A549 (cell line): Measurements from ENCODE around the gene KIAA0930. TPM values are rescaled to one million over a fixed set of nuclear protein-coding genes. Genes with fewer than 3 reads are reported as not detected.
"Not testable (repeated sequence)": the region's sequence is repeated elsewhere in the genome, so short reads cannot be mapped to it uniquely, and the experiment has no call there.

Experiments used
- ATAC-seq, 2 experiments: fragments of 200-7000 bp in 1 of 2; fragments of >200 bp in 1 of 2; cut with Nextera tagmentation in 1 of 2; cut with Tn5 transposase in 1 of 2; 3 replicates each; pipeline versions ENCODE4 v1.8.0 to v1.9.1; 2018 to 2020; ENCODE audit warnings: mild to moderate bottlenecking in 1 of 2, moderate library complexity in 1 of 2
- CTCF ChIA-PET: fragments of 300-600 bp; sonication (Branson Sonifier 250); formaldehyde crosslinking; extraction: SDS; loops from one replicate; lab custom pipeline; 2021; ENCODE audit warnings: antibody characterized with exemption, inconsistent platforms; lab: Yijun Ruan, JAX
- POLR2A ChIA-PET: fragments of 350-600 bp; formaldehyde crosslinking; extraction: SDS; loops from one replicate; lab custom pipeline; 2021; ENCODE audit warnings: antibody characterized with exemption, inconsistent platforms; lab: Yijun Ruan, JAX
- DNase-seq, 2 experiments: peaks; one replicate each; pipeline versions ENCODE4 v3.0.0 to v3.0.0-alpha.2; 2011 to 2016; ENCODE audit warnings: low read depth in 1 of 2, low spot score in 1 of 2
- FAIRE-seq: peaks from 2 replicates; lab custom pipeline; 2011; peaks lifted over from hg19 to GRCh38; lab: Jason Lieb, UNC
- H3K27ac ChIP-seq, 2 experiments: fragments of >200 bp; sonication (Bioruptor Twin); formaldehyde crosslinking; 3 replicates each; pipeline ENCODE4 v1.5.1; 2016 to 2017
- H3K4me1 ChIP-seq: fragments of >200 bp; sonication (Bioruptor Twin); formaldehyde crosslinking; 3 replicates; pipeline ENCODE4 v1.6.1; 2016
- H3K4me2 ChIP-seq: fragments of >200 bp; sonication (Bioruptor Twin); formaldehyde crosslinking; 3 replicates; pipeline ENCODE4 v1.6.1; 2016
- H3K4me3 ChIP-seq: fragments of >200 bp; sonication (Bioruptor Twin); formaldehyde crosslinking; 3 replicates; pipeline ENCODE4 v1.5.1; 2016
- H3K9me3 ChIP-seq: fragments of >200 bp; sonication (Bioruptor Twin); formaldehyde crosslinking; 3 replicates; pipeline ENCODE4 v1.6.1; 2016
- BHLHE40 ChIP-seq: IDR thresholded peaks from 2 replicates; pipeline ENCODE4 v1.6.1; 2012; ENCODE audit warnings: low read depth, low read length, inconsistent platforms
- FOSL2 ChIP-seq, 2 experiments: fragments of 450-650 bp in 1 of 2; fragments of >200 bp in 1 of 2; sonication (Bioruptor Twin) in 1 of 2; formaldehyde crosslinking; IDR thresholded peaks; 2 replicates each; pipeline versions ENCODE4 v1.5.0 to v1.6.1; 2016 to 2020; ENCODE audit warnings: mild to moderate bottlenecking in 1 of 2, moderate library complexity in 1 of 2
- HOXB5 ChIP-seq: fragments of 250-450 bp; sonication (Bioruptor Pico); IDR thresholded peaks from 2 replicates; pipeline ENCODE4 v1.5.0; 2020; ENCODE audit warnings: mild to moderate bottlenecking, moderate library complexity
- JUN ChIP-seq, 2 experiments: fragments of >200 bp; sonication (Bioruptor Twin); formaldehyde crosslinking; IDR thresholded peaks; 2 replicates in 1 of 2; 3 replicates in 1 of 2; pipeline ENCODE4 v1.6.1; 2016 to 2017
- JUNB ChIP-seq: fragments of >200 bp; sonication (Bioruptor Twin); formaldehyde crosslinking; IDR thresholded peaks from 2 replicates; pipeline ENCODE4 v1.6.1; 2016
- MAFK ChIP-seq: fragments of 450-650 bp; IDR thresholded peaks from 2 replicates; pipeline ENCODE4 v1.6.1; 2014; ENCODE audit not compliant: partially characterized antibody
- MAZ ChIP-seq: fragments of 150-350 bp; IDR thresholded peaks from 2 replicates; pipeline ENCODE4 v1.6.1; 2014; ENCODE audit warnings: antibody characterized with exemption, low read depth, low read length, borderline replicate concordance
- PHF8 ChIP-seq: fragments of 200-600 bp; sonication (generic); IDR thresholded peaks from 2 replicates; pipeline ENCODE4 v1.6.1; 2016; ENCODE audit warnings: low read depth, mild to moderate bottlenecking, antibody characterized with exemption, moderate library complexity, borderline replicate concordance
- POLR2AphosphoS2 ChIP-seq: conservative IDR thresholded peaks from 2 replicates; pipeline ENCODE4 v1.6.1; 2012; ENCODE audit warnings: low read length, improper control_type of control experiment, inconsistent platforms
- RCOR1 ChIP-seq: fragments of 150-350 bp; IDR thresholded peaks from 2 replicates; pipeline ENCODE4 v1.6.1; 2014; ENCODE audit warnings: antibody characterized with exemption, low read length, low read depth
- RFX5 ChIP-seq: fragments of 450-650 bp; IDR thresholded peaks from 2 replicates; pipeline ENCODE4 v1.7.1; 2014; ENCODE audit warnings: antibody characterized with exemption, mild to moderate bottlenecking, moderate library complexity
- SREBF2 ChIP-seq: fragments of 450-650 bp; IDR thresholded peaks from 2 replicates; pipeline ENCODE4 v1.6.1; 2014; ENCODE audit warnings: mild to moderate bottlenecking, moderate library complexity
- TFCP2L1 ChIP-seq: fragments of 250-450 bp; sonication (Bioruptor Pico); IDR thresholded peaks from 2 replicates; pipeline ENCODE4 v1.5.0; 2021; ENCODE audit warnings: mild to moderate bottlenecking
- TP53 ChIP-seq: fragments of 250-450 bp; sonication (Bioruptor Pico); IDR thresholded peaks from 2 replicates; pipeline ENCODE4 v1.5.0; 2021; ENCODE audit warnings: mild to moderate bottlenecking, moderate library complexity
- ZFP36 ChIP-seq: fragments of 450-650 bp; IDR thresholded peaks from 2 replicates; pipeline ENCODE4 v1.6.1; 2014; ENCODE audit warnings: borderline replicate concordance; ENCODE audit not compliant: partially characterized antibody
- WGBS: methylation state at CpG from one replicate; pipeline ENCODE4 v1.1.6; 2017; ENCODE audit errors: missing lambda C conversion rate; 5-methylcytosine and 5-hydroxymethylcytosine counted together
- polyA plus RNA-seq, 4 experiments: library from polyadenylated mRNA; depleted of rRNA in 3 of 4; stranded (reverse); fragments of >200 nt; fragmentation: RNase III in 1 of 4; extraction: RNeasy Plus Mini Kit Qiagen cat#74134 plus additional on column Dnase treatment in 1 of 4; gene quantifications; 2 replicates in 3 of 4; 3 replicates in 1 of 4; pipeline ENCODE4 v1.2.3, GENCODE V29; 2011 to 2017
- TF ChIP-seq, protein P1 (sequence below): IDR thresholded peaks from 2 replicates; pipeline ENCODE4 v1.6.1; 2012
- TF ChIP-seq, protein P2 (sequence below): fragments of 250-450 bp; sonication (Bioruptor Pico); IDR thresholded peaks from 2 replicates; pipeline ENCODE4 v1.5.0; 2020; ENCODE audit warnings: low read depth, mild to moderate bottlenecking, moderate library complexity

Gene KIAA0930
- polyA plus RNA-seq, 2 of the 4 experiments (the other 2 are of a cell fraction), result 47.7 to 60.0 TPM

DNA sequence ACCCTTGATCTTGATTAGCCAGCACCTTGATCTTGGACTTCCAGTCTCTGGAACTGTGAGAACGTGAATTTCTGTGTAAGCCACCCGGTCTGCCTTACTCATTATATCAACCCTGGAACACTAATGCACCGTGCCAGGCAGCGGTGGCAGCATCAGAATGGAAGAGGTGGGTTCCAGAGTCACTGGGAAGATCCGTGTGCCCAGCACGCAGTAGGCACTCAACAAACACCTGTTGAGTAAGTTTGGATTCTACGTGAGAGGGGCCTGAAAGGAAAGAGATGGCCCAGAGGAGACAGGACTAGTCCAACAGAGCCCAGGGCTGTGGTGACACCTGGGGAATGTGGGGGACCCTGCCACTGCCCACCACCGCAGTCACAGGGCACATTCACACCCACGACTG, 37.4 kb upstream of the KIAA0930 start:
- CTCF ChIA-PET, result interaction anchor here (0.8 to 1.2 kb wide), 2 partner anchors 18 to 164 kb away, joined by 3 read pairs; no protein-coding TSS in a partner anchor
- Histone ChIP-seq H3K9me3 (no peaks in the 10 kb centered on the region), H3K4me1 (peaks cover 11% of the 10 kb centered on the region), H3K27ac (no peak overlapping the region), H3K4me3 (no peak overlapping the region), H3K4me2 (no peak overlapping the region)
- POLR2A ChIA-PET, result no interaction called here
- TF ChIP-seq RCOR1 (no peak), MAZ (no peak), JUN (IDR thresholded peaks at IDR 0.05) (no peak), ZFP36 (no peak), RFX5 (no peak), FOSL2 (IDR thresholded peaks at IDR 0.05) (no peak), FOSL2 (CRISPR knock-in tag; IDR thresholded peaks at IDR 0.05) (no peak), TP53 (CRISPR knock-in tag) (no peak), SREBF2 (no peak)
- TF ChIP-seq, protein P1, sequence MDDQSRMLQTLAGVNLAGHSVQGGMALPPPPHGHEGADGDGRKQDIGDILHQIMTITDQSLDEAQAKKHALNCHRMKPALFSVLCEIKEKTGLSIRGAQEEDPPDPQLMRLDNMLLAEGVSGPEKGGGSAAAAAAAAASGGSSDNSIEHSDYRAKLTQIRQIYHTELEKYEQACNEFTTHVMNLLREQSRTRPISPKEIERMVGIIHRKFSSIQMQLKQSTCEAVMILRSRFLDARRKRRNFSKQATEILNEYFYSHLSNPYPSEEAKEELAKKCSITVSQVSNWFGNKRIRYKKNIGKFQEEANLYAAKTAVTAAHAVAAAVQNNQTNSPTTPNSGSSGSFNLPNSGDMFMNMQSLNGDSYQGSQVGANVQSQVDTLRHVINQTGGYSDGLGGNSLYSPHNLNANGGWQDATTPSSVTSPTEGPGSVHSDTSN, result no peak
- WGBS, result 83% methylated on average over 8 of the region's 9 CpGs
- FAIRE-seq, result no peak
- DNase-seq, result no peak
- ATAC-seq, result no peak

DNA sequence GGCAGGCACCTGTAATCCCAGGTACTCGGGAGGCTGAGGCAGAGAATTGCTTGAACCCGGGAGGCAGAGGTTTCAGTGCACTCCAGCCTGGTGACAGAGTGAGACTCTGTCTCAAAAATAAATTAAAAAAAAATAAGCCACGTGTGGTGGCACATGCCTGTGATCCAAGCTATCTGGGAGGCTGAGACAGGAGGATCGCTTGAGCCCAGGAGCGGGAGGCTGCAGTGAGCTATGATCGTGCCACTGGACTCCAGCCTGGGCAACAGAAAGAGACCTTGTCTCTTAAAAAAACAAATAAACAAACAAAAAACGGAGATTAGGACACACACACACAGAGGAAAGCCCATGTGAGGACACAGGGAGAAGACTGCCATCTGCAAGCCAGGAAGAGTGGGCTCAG, 37.0 kb upstream of the KIAA0930 start:
- DNase-seq, ATAC-seq, H3K4me2 ChIP-seq, H3K27ac ChIP-seq, H3K4me3 ChIP-seq, H3K9me3 ChIP-seq, FAIRE-seq, POLR2A ChIA-PET: not testable (repeated sequence)
- H3K4me1 ChIP-seq, result peaks cover 11% of the 10 kb centered on the region
- CTCF ChIA-PET, result interaction anchor here (0.8 to 1.2 kb wide), 2 partner anchors 18 to 164 kb away, joined by 3 read pairs; no protein-coding TSS in a partner anchor
- 68% methylated on average over 7 of the region's 7 CpGs for WGBS

DNA sequence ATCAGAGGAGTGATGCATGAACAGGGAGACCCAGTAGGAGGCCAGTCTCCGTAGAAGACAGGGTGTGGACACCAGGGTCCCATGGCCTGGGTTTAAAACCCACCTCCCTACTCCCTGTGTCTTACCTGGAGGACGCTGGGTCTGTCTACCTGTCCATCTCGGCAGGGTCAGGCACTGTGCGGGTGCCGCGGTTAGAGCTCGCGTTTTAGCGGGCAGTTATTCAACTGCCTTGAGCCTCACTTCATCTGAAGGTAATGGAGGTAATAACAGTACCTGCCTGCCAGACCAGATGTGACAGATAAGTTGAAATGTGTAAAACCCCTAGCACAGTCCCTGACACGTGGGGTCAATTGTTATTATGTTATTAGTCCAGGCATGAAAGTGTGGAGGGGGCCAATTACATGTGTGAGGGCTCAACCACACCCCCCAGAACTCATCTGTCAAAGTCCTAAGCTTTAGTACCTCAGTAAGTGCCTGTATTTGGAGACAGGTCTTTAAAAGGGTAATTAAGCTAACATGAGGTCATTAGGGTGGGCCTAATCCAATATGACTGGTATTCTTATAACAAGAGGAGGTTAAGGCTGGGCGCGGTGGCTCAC, 35.9 kb upstream of the KIAA0930 start:
- 81% methylated on average over 5 of the region's 12 CpGs for WGBS
- ATAC-seq (no peak), FAIRE-seq (no peak), DNase-seq (no peak)
- CTCF ChIA-PET, result interaction anchor here (1.1 to 1.2 kb wide), 2 partner anchors 165 to 277 kb away, joined by 3 read pairs; no protein-coding TSS in a partner anchor
- TF ChIP-seq BHLHE40 (no peak), JUN (IDR thresholded peaks at IDR 0.05) (no peak), RFX5 (no peak), MAFK (no peak), SREBF2 (no peak), HOXB5 (CRISPR knock-in tag) (no peak), JUNB (no peak), PHF8 (no peak), TFCP2L1 (CRISPR knock-in tag) (no peak), POLR2AphosphoS2 (no peak)
- TF ChIP-seq, protein P2, sequence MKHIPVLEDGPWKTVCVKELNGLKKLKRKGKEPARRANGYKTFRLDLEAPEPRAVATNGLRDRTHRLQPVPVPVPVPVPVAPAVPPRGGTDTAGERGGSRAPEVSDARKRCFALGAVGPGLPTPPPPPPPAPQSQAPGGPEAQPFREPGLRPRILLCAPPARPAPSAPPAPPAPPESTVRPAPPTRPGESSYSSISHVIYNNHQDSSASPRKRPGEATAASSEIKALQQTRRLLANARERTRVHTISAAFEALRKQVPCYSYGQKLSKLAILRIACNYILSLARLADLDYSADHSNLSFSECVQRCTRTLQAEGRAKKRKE (CRISPR knock-in tag), result no peak
- Histone ChIP-seq H3K9me3 (no peaks in the 10 kb centered on the region), H3K4me3 (no peak overlapping the region), H3K4me1 (peaks cover 11% of the 10 kb centered on the region), H3K4me2 (no peak overlapping the region), H3K27ac (no peak overlapping the region)
- POLR2A ChIA-PET, result no interaction called here
